Measurements from ENCODE around the gene ABCG1. TPM values are rescaled to one million over a fixed set of nuclear protein-coding genes. Genes with fewer than 3 reads are reported as not detected.

The ABCG1 gene
- total and polyA plus RNA-seq, 3 experiments from 2014 or later, result 3.7 to 15.7 (median 3.8) TPM

DNA sequence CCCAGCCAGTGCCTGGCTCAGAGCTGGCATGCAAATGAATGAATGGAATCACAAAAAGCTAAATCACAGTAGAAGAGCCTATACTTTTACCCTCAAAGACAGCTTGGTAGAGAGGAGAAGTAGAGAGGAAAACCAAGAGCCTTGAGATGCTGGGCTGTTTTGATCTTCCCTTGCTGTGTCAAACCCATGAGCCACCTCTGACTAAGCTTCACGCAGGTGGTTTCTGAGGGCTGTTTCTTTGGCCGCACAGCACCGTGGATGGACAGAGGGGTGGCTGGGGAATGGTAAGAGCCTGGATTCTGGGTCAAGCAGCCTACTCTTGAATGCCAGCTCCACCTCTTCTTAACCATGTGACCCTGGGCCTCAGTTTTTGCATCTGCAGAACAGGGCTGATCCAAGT is 18.6 kb downstream of the ABCG1 start:
- Mint-ChIP-seq H3K9me3 (no peaks in the 10 kb centered on the region), H3K36me3 (no peaks in the 10 kb centered on the region), H3K4me1 (peaks cover 71 to 84% (median 72%) of the 10 kb centered on the region in 3 donors), H3K4me3 (peak overlapping the region; percentile 53 to 82 (median 60)), H3K27ac (peak overlapping the region; percentile 67 to 99 (median 96)), H3K27me3 (peaks cover 0 to 3% of the 10 kb centered on the region in 2 donors)
- Histone ChIP-seq H3K9me3 (ENCODE audit: low read length) (no peaks in the 10 kb centered on the region), H3K36me3 (ENCODE audit: insufficient read depth, low read length) (no peaks in the 10 kb centered on the region), H3K27ac (ENCODE audit: low read depth, low read length) (peak overlapping the region; percentile 60), H3K27me3 (ENCODE audit: insufficient read depth, low read length, poor library complexity, severe bottlenecking) (no peaks in the 10 kb centered on the region), H3K4me1 (ENCODE audit: insufficient read depth, low read length) (peaks cover 74% of the 10 kb centered on the region), H3K4me3 (ENCODE audit: low read length) (peak overlapping the region; percentile 20)
- ChIA-PET CTCF (interaction anchor here (0.6 to 4.0 kb wide), 11 partner anchors 9 to 166 kb away, joined by 3 to 21 read pairs (median 4); partner anchors contain the start of gene UBASH3A), POLR2A (interaction anchor here (1.2 to 1.6 kb wide), 2 partner anchors 18 to 49 kb away, joined by 5 read pairs; no protein-coding TSS in a partner anchor)
- peak; percentile 16 to 55 (median 26) for DNase-seq

DNA sequence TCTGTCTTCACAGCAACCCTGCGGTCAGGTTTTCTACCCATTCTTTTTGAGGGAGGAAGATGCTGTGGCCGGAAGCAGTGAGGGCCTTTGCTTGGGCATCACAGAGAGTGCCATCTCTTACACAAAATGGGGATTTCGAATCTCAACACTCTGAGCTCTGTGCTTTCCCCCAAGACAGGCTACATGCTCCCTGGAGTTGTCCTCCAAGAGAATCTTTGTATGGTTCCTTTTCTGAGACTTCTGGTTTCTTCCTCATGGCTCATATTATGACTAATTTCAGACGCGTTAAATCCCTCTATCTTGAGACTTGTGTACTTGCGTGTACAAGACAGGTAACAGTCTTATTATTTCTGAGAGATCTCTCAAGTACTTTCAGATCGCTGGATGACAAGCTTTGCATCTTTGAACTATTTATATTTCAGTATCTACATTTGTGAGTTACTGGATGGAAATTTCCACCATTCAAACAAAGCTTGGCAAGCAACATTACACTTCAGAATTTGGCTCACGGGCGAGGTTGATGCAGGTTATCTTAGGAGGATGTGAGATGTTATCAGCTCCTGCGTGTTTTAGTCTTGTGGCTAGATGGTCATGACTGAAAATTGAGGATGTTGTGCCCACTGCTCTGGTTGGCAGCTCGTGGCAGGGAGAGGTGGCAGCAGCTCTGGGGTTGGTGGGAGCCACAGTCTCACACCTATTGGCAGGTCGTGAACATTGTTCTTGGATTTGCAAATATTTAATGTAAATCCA is 19.4 kb downstream of the ABCG1 start:
- H3K4me3 Mint-ChIP-seq, result peak overlapping the region; percentile 53 to 82 (median 60)
- H3K9me3 Mint-ChIP-seq, result no peaks in the 10 kb centered on the region
- H3K27ac Mint-ChIP-seq, result peak overlapping the region; percentile 67 to 99 (median 96)
- POLR2A ChIA-PET, result interaction anchor here (1.1 to 1.6 kb wide), 5 partner anchors 10 to 50 kb away, joined by 3 to 8 read pairs (median 5); partner anchors contain the start of gene ABCG1
- Histone ChIP-seq H3K36me3 (ENCODE audit: insufficient read depth, low read length) (no peaks in the 10 kb centered on the region), H3K9me3 (ENCODE audit: low read length) (no peaks in the 10 kb centered on the region), H3K4me1 (ENCODE audit: insufficient read depth, low read length) (peaks cover 66% of the 10 kb centered on the region), H3K27me3 (ENCODE audit: insufficient read depth, low read length, poor library complexity, severe bottlenecking) (no peaks in the 10 kb centered on the region), H3K4me3 (ENCODE audit: low read length) (peak overlapping the region; percentile 20), H3K27ac (ENCODE audit: low read depth, low read length) (peak overlapping the region; percentile 60)
- no peaks in the 10 kb centered on the region for H3K36me3 Mint-ChIP-seq
- DNase-seq, result peak; percentile 56 to 84 (median 78)
- peaks cover 64 to 80% (median 65%) of the 10 kb centered on the region in 3 donors for H3K4me1 Mint-ChIP-seq
- CTCF ChIA-PET, result interaction anchor here (0.8 to 4.0 kb wide), 19 partner anchors 8 to 175 kb away, joined by 3 to 21 read pairs (median 4); partner anchors contain the start of genes ABCG1 and UBASH3A
- peaks cover 0 to 3% of the 10 kb centered on the region in 2 donors for H3K27me3 Mint-ChIP-seq

DNA sequence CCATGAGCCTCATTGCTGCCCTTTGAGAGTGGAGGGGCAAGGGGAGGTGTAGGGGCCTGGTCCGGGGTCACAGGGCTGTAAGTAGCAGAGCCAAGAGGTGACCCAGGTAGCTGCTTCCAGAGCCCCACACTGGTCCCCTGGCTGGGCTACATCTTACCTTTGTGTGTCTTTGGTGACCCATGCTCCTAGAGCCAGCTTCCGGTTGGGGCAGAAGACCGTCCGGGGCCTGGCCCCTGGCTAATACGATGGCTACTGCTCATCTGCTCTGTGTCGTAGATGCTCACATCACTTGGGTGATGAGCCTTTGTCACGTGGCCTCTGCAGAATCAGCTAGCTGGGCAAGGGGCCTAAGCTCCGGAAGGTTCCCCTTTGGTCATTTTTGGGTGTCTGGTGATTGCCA is 20.6 kb downstream of the ABCG1 start:
- Histone ChIP-seq H3K9me3 (ENCODE audit: low read length) (no peaks in the 10 kb centered on the region), H3K4me1 (ENCODE audit: insufficient read depth, low read length) (peaks cover 54% of the 10 kb centered on the region), H3K4me3 (ENCODE audit: low read length) (no peak overlapping the region), H3K36me3 (ENCODE audit: insufficient read depth, low read length) (no peaks in the 10 kb centered on the region), H3K27ac (ENCODE audit: low read depth, low read length) (no peak overlapping the region), H3K27me3 (ENCODE audit: insufficient read depth, low read length, poor library complexity, severe bottlenecking) (no peaks in the 10 kb centered on the region)
- no peaks in the 10 kb centered on the region for H3K9me3 Mint-ChIP-seq
- H3K27me3 Mint-ChIP-seq, result no peaks in the 10 kb centered on the region
- H3K4me1 Mint-ChIP-seq, result peaks cover 53 to 68% (median 54%) of the 10 kb centered on the region in 3 donors
- H3K36me3 Mint-ChIP-seq, result no peaks in the 10 kb centered on the region
- H3K27ac Mint-ChIP-seq, result peak overlapping the region in 4 of 8 donors; percentile 23 to 97 (median 82)
- H3K4me3 Mint-ChIP-seq, result no peak overlapping the region
- ChIA-PET POLR2A (no interaction called here), CTCF (interaction anchor here (1.3 to 2.7 kb wide), 8 partner anchors 9 to 94 kb away, joined by 3 to 11 read pairs (median 8); partner anchors contain the start of gene ABCG1)
- DNase-seq, result no peak

DNA sequence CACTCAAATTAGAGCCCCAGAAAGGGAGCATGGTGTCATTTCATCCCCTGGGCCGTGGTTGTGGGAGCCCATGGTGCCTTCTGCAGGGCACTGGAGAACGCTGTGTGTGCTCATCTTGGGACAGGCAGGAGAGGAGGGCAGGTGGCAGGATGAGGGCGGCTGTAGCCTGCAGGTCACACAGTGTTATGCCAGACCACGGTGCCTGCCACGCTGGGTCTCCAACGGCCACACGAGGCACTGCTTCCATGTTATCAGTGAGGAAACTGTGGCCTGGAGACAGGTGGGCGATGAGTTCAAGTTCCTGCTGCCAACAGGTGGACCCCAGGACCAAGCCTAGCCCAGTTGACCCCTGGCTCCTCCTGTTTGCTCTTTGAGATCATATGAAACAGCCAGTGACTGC is 21.0 kb downstream of the ABCG1 start:
- H3K27ac ChIP-seq (ENCODE audit: low read depth, low read length), result no peak overlapping the region
- DNase-seq, result no peak
- H3K36me3 ChIP-seq (ENCODE audit: insufficient read depth, low read length), result no peaks in the 10 kb centered on the region
- ChIA-PET POLR2A (no interaction called here), CTCF (interaction anchor here (1.3 to 1.6 kb wide), 3 partner anchors 12 to 94 kb away, joined by 3 to 7 read pairs (median 5); no protein-coding TSS in a partner anchor)
- no peaks in the 10 kb centered on the region for H3K9me3 ChIP-seq (ENCODE audit: low read length)
- peaks cover 52 to 66% (median 52%) of the 10 kb centered on the region in 3 donors for H3K4me1 Mint-ChIP-seq
- H3K36me3 Mint-ChIP-seq, result no peaks in the 10 kb centered on the region
- no peaks in the 10 kb centered on the region for H3K27me3 ChIP-seq (ENCODE audit: insufficient read depth, low read length, poor library complexity, severe bottlenecking)
- no peak overlapping the region for H3K4me3 Mint-ChIP-seq
- peak overlapping the region in 5 of 8 donors; percentile 4 to 68 (median 47) for H3K27ac Mint-ChIP-seq
- H3K4me3 ChIP-seq (ENCODE audit: low read length), result no peak overlapping the region
- H3K27me3 Mint-ChIP-seq, result no peaks in the 10 kb centered on the region
- peaks cover 53% of the 10 kb centered on the region for H3K4me1 ChIP-seq (ENCODE audit: insufficient read depth, low read length)
- H3K9me3 Mint-ChIP-seq, result no peaks in the 10 kb centered on the region

DNA sequence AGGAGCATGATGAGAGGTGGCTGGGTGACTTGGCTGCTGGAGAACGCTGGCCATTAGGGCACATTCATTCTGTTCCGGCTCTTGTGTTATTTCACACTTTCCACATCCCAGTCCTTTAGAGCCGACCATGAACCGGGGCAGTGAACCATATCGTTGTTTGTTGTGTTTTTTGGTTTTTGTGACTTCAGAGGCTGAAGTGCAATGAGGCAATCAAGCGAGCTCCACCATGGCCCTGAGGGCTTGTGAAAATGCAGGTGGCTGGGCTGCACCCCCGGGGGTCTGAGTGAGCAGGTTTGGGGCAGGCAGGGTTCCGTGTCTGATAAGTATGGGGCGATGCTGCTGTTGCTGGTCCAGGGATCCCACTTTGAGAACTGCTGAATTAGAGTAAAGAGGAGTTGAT is 23.7 kb downstream of the ABCG1 start:
- DNase-seq, result no peak
- no peaks in the 10 kb centered on the region for H3K27me3 ChIP-seq (ENCODE audit: insufficient read depth, low read length, poor library complexity, severe bottlenecking)
- H3K9me3 ChIP-seq (ENCODE audit: low read length), result no peaks in the 10 kb centered on the region
- Mint-ChIP-seq H3K36me3 (peaks cover 4 to 6% (median 5%) of the 10 kb centered on the region in 3 donors), H3K27me3 (no peaks in the 10 kb centered on the region), H3K4me1 (peaks cover 28 to 45% (median 36%) of the 10 kb centered on the region in 3 donors), H3K4me3 (no peak overlapping the region), H3K9me3 (no peaks in the 10 kb centered on the region), H3K27ac (peak overlapping the region in 1 of 8 donors; percentile 89)
- H3K36me3 ChIP-seq (ENCODE audit: insufficient read depth, low read length), result no peaks in the 10 kb centered on the region
- no peak overlapping the region for H3K4me3 ChIP-seq (ENCODE audit: low read length)
- H3K4me1 ChIP-seq (ENCODE audit: insufficient read depth, low read length), result peaks cover 26% of the 10 kb centered on the region
- H3K27ac ChIP-seq (ENCODE audit: low read depth, low read length), result no peak overlapping the region
- POLR2A ChIA-PET, result no interaction called here
- CTCF ChIA-PET, result interaction anchor here (2.7 kb wide), 1 partner anchor 16 kb away, joined by 9 read pairs; no protein-coding TSS in a partner anchor

DNA sequence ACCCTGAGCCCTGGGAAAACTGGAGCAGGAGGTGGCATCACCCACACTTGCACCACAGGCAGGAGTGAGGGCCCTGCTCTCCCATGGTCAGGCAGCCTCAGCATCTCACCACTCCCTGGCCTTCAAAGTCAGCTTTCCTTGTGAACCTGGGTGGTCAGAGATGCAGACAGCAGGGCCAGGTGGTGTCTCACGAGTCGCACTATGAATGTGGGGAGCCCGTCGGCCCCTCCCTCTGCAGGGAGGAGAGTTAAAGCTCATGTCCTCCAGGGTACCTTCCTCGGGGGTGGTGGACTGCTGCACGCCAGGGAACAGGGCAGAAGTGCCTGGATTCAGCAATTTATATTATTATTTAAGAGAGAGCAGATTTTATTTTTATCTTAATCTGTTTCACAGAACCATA is 24.1 kb downstream of the ABCG1 start:
- CTCF ChIA-PET, result interaction anchor here (2.7 kb wide), 1 partner anchor 16 kb away, joined by 9 read pairs; no protein-coding TSS in a partner anchor

DNA sequence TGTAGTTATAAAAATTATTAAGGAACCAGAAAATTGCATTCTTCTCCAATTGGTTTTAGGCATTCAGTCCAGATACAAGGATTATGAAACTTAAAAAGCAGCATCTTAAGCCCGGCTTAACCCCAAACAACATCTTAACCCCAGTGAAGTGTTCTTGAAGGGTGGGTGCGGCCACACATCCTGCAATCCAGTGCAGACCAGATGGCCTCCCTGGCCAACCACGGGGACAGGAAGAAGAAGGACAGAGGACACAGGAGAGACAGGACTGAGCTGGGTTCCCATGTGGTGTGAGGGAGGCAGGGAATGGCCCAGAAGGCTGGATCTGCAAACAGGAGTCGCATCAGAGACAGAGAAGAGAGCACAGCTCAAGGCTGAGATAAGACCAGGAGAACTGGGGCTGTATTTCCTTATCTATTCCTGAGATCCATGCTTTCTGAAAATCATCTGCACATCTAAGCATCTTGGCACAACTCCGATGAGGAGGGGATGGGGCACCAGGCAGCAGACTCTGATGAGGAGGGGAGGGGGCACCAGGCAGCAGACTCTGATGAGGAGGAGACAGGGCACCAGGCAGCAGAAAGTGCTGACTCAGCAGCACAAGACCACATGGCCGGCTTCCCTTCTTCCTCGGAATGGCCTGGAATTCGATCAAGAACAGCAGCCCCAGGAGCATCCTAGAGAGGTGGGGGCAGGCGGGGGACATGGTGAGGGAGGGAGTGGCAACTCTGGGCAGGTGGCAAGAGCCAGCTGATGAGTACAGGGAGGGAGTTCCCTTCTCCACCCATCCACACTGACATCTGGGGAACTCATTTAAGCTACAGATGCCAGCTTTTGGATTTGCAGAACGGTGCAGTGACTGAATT is 26.6 kb downstream of the ABCG1 start:
- CTCF ChIA-PET, result interaction anchor here (1.4 to 2.7 kb wide), 2 partner anchors 13 kb away, joined by 7 to 9 read pairs; no protein-coding TSS in a partner anchor
- Histone ChIP-seq H3K9me3 (ENCODE audit: low read length) (no peaks in the 10 kb centered on the region), H3K36me3 (ENCODE audit: insufficient read depth, low read length) (no peaks in the 10 kb centered on the region), H3K27ac (ENCODE audit: low read depth, low read length) (no peak overlapping the region), H3K27me3 (ENCODE audit: insufficient read depth, low read length, poor library complexity, severe bottlenecking) (no peaks in the 10 kb centered on the region), H3K4me3 (ENCODE audit: low read length) (no peak overlapping the region), H3K4me1 (ENCODE audit: insufficient read depth, low read length) (no peaks in the 10 kb centered on the region)
- H3K27ac Mint-ChIP-seq, result peak overlapping the region in 1 of 8 donors; percentile 42
- no peak for DNase-seq
- peaks cover 9 to 10% (median 9%) of the 10 kb centered on the region in 3 donors for H3K36me3 Mint-ChIP-seq
- no peaks in the 10 kb centered on the region for H3K9me3 Mint-ChIP-seq
- POLR2A ChIA-PET, result no interaction called here
- H3K27me3 Mint-ChIP-seq, result no peaks in the 10 kb centered on the region
- H3K4me1 Mint-ChIP-seq, result peaks cover 15 to 30% (median 20%) of the 10 kb centered on the region in 3 donors
- no peak overlapping the region for H3K4me3 Mint-ChIP-seq

More for the DNA sequence above, 24.1 kb downstream of the ABCG1 start:
- Mint-ChIP-seq H3K36me3 (peaks cover 6 to 9% (median 7%) of the 10 kb centered on the region in 3 donors), H3K9me3 (no peaks in the 10 kb centered on the region), H3K4me3 (no peak overlapping the region), H3K4me1 (peaks cover 24 to 41% (median 34%) of the 10 kb centered on the region in 3 donors), H3K27me3 (no peaks in the 10 kb centered on the region), H3K27ac (no peak overlapping the region)
- Histone ChIP-seq H3K27ac (ENCODE audit: low read depth, low read length) (no peak overlapping the region), H3K27me3 (ENCODE audit: insufficient read depth, low read length, poor library complexity, severe bottlenecking) (no peaks in the 10 kb centered on the region), H3K4me1 (ENCODE audit: insufficient read depth, low read length) (peaks cover 22% of the 10 kb centered on the region), H3K36me3 (ENCODE audit: insufficient read depth, low read length) (no peaks in the 10 kb centered on the region), H3K9me3 (ENCODE audit: low read length) (no peaks in the 10 kb centered on the region), H3K4me3 (ENCODE audit: low read length) (no peak overlapping the region)
- POLR2A ChIA-PET, result no interaction called here
- no peak for DNase-seq
